GM21619 (cell line): ENCODE measurements around the gene MRPS2.
"Not testable (repeated sequence)": the region's sequence is repeated elsewhere in the genome, so short reads cannot be mapped to it uniquely, and the experiment has no call there.

Source experiments
- ATAC-seq: cut with Tn5 transposase; IDR thresholded peaks from one replicate; pipeline ENCODE4 v1.9.1; 2021; ENCODE audit not compliant: unreplicated experiment

The MRPS2 gene

GRCh38 chr9:135514342-135515082, 14.0 kb downstream of the MRPS2 start:
- no peak for ATAC-seq

GRCh38 chr9:135515083-135515951, 14.8 kb downstream of the MRPS2 start:
- ATAC-seq = no peak

- ATAC-seq = no peak
Measured at GRCh38 chr9:135516132-135516860, 15.8 kb downstream of the MRPS2 start.

GRCh38 chr9:135517407-135517822, 16.9 kb downstream of the MRPS2 start:
- no peak for ATAC-seq

- no peak for ATAC-seq
Measured at GRCh38 chr9:135519179-135519971, 18.9 kb downstream of the MRPS2 start.

- ATAC-seq = no peak
Measured at GRCh38 chr9:135520916-135521607, 20.6 kb downstream of the MRPS2 start, which contains the start of gene LCN1. LCN1 (plus strand) TSS chr9:135521440; CDS start chr9:135521498, 58 bp downstream.

- no peak for ATAC-seq
Measured at GRCh38 chr9:135521608-135522095, 21.2 kb downstream of the MRPS2 start.

GRCh38 chr9:135522137-135522877, 21.8 kb downstream of the MRPS2 start:
- no peak for ATAC-seq

GRCh38 chr9:135522931-135523330, 22.4 kb downstream of the MRPS2 start:
- ATAC-seq = no peak

GRCh38 chr9:135523521-135524129, 23.1 kb downstream of the MRPS2 start:
- ATAC-seq = no peak

GRCh38 chr9:135524130-135524861, 23.8 kb downstream of the MRPS2 start:
- ATAC-seq = no peak

GRCh38 chr9:135525241-135526088, 25.0 kb downstream of the MRPS2 start:
- ATAC-seq = no peak

GRCh38 chr9:135526089-135526729, 25.7 kb downstream of the MRPS2 start:
- no peak for ATAC-seq

GRCh38 chr9:135526730-135527571, 26.5 kb downstream of the MRPS2 start:
- ATAC-seq = no peak

- not testable (repeated sequence) for ATAC-seq
Measured at GRCh38 chr9:135528842-135529435, 28.5 kb downstream of the MRPS2 start.
